GM12878 (cell line): Measurements from ENCODE around the gene SIL1. TPM values are rescaled to one million over a fixed set of nuclear protein-coding genes. Genes with fewer than 3 reads are reported as not detected.

Source experiments
- ATAC-seq: fragments of 200-7000 bp; cut with Tn5 transposase; 3 replicates; pipeline ENCODE4 v1.9.1; 2020; ENCODE audit warnings: mild to moderate bottlenecking, moderate library complexity
- BruUV-seq: library from RNA; stranded (reverse); fragments of 400-500 nt; replicated peaks from 2 replicates; lab custom pipeline; 2021; lab: Mats Ljungman, UMichigan
- CTCF ChIA-PET: fragments of 300-600 bp; sonication (Branson Sonifier 250); formaldehyde crosslinking; extraction: SDS; loops from one replicate; lab custom pipeline; 2021; ENCODE audit warnings: inconsistent platforms; lab: Yijun Ruan, JAX
- POLR2A ChIA-PET: fragments of 350-600 bp; formaldehyde crosslinking; extraction: SDS; loops from one replicate; lab custom pipeline; 2021; ENCODE audit warnings: inconsistent platforms; lab: Charles Lee
- RAD21 ChIA-PET: fragments of 300-600 bp; sonication (Branson Sonifier 250); formaldehyde crosslinking; loops from one replicate; lab custom pipeline; 2023; ENCODE audit warnings: antibody characterized with exemption; ENCODE audit not compliant: unreplicated experiment; lab: Charles Lee
- SMC1A ChIA-PET: fragments of 300-600 bp; sonication (Branson Sonifier 250); formaldehyde crosslinking; loops from one replicate; lab custom pipeline; 2023; ENCODE audit not compliant: unreplicated experiment, uncharacterized antibody; lab: Charles Lee
- DNase-seq: peaks from one replicate; pipeline ENCODE4 v3.0.0-alpha.2; 2011; ENCODE audit warnings: low read depth, low spot score
- FAIRE-seq: peaks from 3 replicates; lab custom pipeline; 2011; peaks lifted over from hg19 to GRCh38; lab: Jason Lieb, UNC
- H2AFZ ChIP-seq: 2 replicates; pipeline ENCODE4 v1.6.0; 2011; ENCODE audit warnings: low read depth, low read length, control low read depth; ENCODE audit not compliant: control insufficient read depth
- H3K27ac ChIP-seq: 2 replicates; pipeline ENCODE4 v1.5.1; 2011; ENCODE audit warnings: control low read depth; ENCODE audit not compliant: control insufficient read depth, insufficient read depth
- H3K27me3 ChIP-seq, 2 experiments: replicated peaks in 1 of 2; 2 replicates each; pipeline versions ENCODE4 v1.6.0 to v1.6.1; 2011; ENCODE audit warnings: low read length in 1 of 2; ENCODE audit not compliant: control insufficient read depth in 2 of 2, insufficient read depth in 2 of 2
- H3K36me3 ChIP-seq, 2 experiments: 2 replicates each; pipeline ENCODE4 v1.5.1; 2011; ENCODE audit warnings: low read length in 1 of 2; ENCODE audit not compliant: control insufficient read depth in 2 of 2, insufficient read depth in 2 of 2
- H3K4me1 ChIP-seq: 2 replicates; pipeline ENCODE4 v1.6.1; 2011; ENCODE audit warnings: mild to moderate bottlenecking, low read length, moderate library complexity, mixed read lengths; ENCODE audit not compliant: control insufficient read depth, insufficient read depth
- H3K4me2 ChIP-seq: 2 replicates; pipeline ENCODE4 v1.6.0; 2011; ENCODE audit warnings: control low read depth; ENCODE audit not compliant: control insufficient read depth, insufficient read depth
- H3K4me3 ChIP-seq: fragments of 200-600 bp; sonication (generic); 2 replicates; pipeline ENCODE4 v1.5.1; 2016
- H3K79me2 ChIP-seq: 2 replicates; pipeline ENCODE4 v1.6.0; 2011; ENCODE audit warnings: low read length; ENCODE audit not compliant: control insufficient read depth, insufficient read depth
- H3K9ac ChIP-seq: 2 replicates; pipeline ENCODE4 v1.8.0; 2011; ENCODE audit warnings: low read length, control low read depth, mixed read lengths; ENCODE audit not compliant: control insufficient read depth, insufficient read depth
- H3K9me3 ChIP-seq: replicated peaks from 3 replicates; pipeline ENCODE4 v1.5.1; 2011; ENCODE audit warnings: mild to moderate bottlenecking, low read length; ENCODE audit not compliant: control insufficient read depth, insufficient read depth
- H4K20me1 ChIP-seq: 2 replicates; pipeline ENCODE4 v1.6.0; 2011; ENCODE audit not compliant: control insufficient read depth, insufficient read depth
- ASH2L ChIP-seq: fragments of 300-600, 200-600 bp; sonication (generic); IDR thresholded peaks from 2 replicates; pipeline ENCODE4 v1.6.1; 2017; ENCODE audit warnings: low read depth, mild to moderate bottlenecking, borderline replicate concordance
- ESRRA ChIP-seq: IDR thresholded peaks from 2 replicates; pipeline ENCODE4 v1.6.1; 2012; ENCODE audit warnings: mild to moderate bottlenecking, low read length, improper control_type of control experiment
- FOXM1 ChIP-seq: IDR thresholded peaks from 2 replicates; pipeline ENCODE4 v1.6.1; 2012; ENCODE audit warnings: low read depth, mild to moderate bottlenecking, inconsistent platforms, low read length, moderate library complexity
- POLR2AphosphoS2 ChIP-seq: IDR thresholded peaks from 2 replicates; pipeline ENCODE4 v1.6.1; 2011; ENCODE audit warnings: low read depth, mild to moderate bottlenecking, low read length, improper control_type of control experiment, moderate library complexity
- POLR2AphosphoS5 ChIP-seq: IDR thresholded peaks from 2 replicates; pipeline ENCODE4 v1.6.1; 2011; ENCODE audit warnings: mild to moderate bottlenecking, low read length, inconsistent platforms
- SMAD5 ChIP-seq: IDR thresholded peaks from 2 replicates; pipeline ENCODE4 v1.6.1; 2016; ENCODE audit warnings: antibody characterized with exemption, low read depth
- TCF12 ChIP-seq: IDR thresholded peaks from 2 replicates; pipeline ENCODE4 v1.6.1; 2011; ENCODE audit warnings: low read depth, mild to moderate bottlenecking, low read length
- ZNF622 ChIP-seq: fragments of 450-650 bp; IDR thresholded peaks from 2 replicates; pipeline ENCODE4 v1.6.1; 2017; ENCODE audit warnings: mild to moderate bottlenecking, inconsistent platforms
- WGBS: methylation state at CpG from one replicate; pipeline ENCODE4 v1.1.6; 2016; ENCODE audit warnings: low lambda C conversion rate; ENCODE audit not compliant: insufficient replicate concordance, insufficient coverage; ENCODE audit errors: missing lambda C conversion rate; 5-methylcytosine and 5-hydroxymethylcytosine counted together
- in situ Hi-C: fragments of 300-500 bp; cut with MboI; formaldehyde crosslinking; loops from 9 replicates; pipeline ENCODE4 v1.14.3; 2018; ENCODE audit warnings: mixed read lengths
- intact Hi-C: fragments of 100-400 bp; cut with micrococcal nuclease; formaldehyde crosslinking; loops from one replicate; pipeline ENCODE4 v1.14.2; 2022; ENCODE audit not compliant: unreplicated experiment
- polyA plus RNA-seq, 11 experiments: library from polyadenylated mRNA; depleted of rRNA in 4 of 11; unstranded in 6 of 11; stranded (reverse) in 5 of 11; fragments of >200 nt; fragmentation: Nextera tagmentation in 4 of 11; fragmentation: Illumina TruSeq in 1 of 11; extraction: Ambion mirVana in 4 of 11; extraction: Trizol in 1 of 11; gene quantifications; 1 replicate in 1 of 11; 2 replicates in 10 of 11; pipeline versions ENCODE4 v1.2.1 to v1.2.3, GENCODE V29; 2011 to 2016; ENCODE audit warnings: inconsistent platforms in 2 of 11, missing spikeins in 2 of 11, low read depth in 1 of 11
- total RNA-seq, 4 experiments: library from RNA; depleted of rRNA in 3 of 4; stranded (reverse); fragments of >200 nt in 3 of 4; fragmentation: Illumina TruSeq in 1 of 4; extraction: Trizol in 1 of 4; gene quantifications; 2 replicates each; pipeline versions ENCODE4 v1.2.1 to v1.2.3, GENCODE V29; 2013 to 2021
- TF ChIP-seq, protein P1 (sequence below): fragments of 450-650 bp; IDR thresholded peaks from 2 replicates; pipeline ENCODE4 v1.6.1; 2016; ENCODE audit warnings: mild to moderate bottlenecking
- TF ChIP-seq, protein P2 (sequence below): fragments of 450-650 bp; IDR thresholded peaks from 2 replicates; pipeline ENCODE4 v1.6.1; 2017; ENCODE audit warnings: mild to moderate bottlenecking, moderate library complexity
- TF ChIP-seq, protein P3 (sequence below): fragments of 150-350 bp; IDR thresholded peaks from 2 replicates; pipeline ENCODE4 v1.6.1; 2016; ENCODE audit warnings: low read depth, low read length

SIL1 gene
- total and polyA plus RNA-seq, 10 of the 15 experiments (the other 5 are each of a cell fraction or from before 2014, with no cell fraction given): 4.1 to 49.8 (median 29.4) TPM

DNA sequence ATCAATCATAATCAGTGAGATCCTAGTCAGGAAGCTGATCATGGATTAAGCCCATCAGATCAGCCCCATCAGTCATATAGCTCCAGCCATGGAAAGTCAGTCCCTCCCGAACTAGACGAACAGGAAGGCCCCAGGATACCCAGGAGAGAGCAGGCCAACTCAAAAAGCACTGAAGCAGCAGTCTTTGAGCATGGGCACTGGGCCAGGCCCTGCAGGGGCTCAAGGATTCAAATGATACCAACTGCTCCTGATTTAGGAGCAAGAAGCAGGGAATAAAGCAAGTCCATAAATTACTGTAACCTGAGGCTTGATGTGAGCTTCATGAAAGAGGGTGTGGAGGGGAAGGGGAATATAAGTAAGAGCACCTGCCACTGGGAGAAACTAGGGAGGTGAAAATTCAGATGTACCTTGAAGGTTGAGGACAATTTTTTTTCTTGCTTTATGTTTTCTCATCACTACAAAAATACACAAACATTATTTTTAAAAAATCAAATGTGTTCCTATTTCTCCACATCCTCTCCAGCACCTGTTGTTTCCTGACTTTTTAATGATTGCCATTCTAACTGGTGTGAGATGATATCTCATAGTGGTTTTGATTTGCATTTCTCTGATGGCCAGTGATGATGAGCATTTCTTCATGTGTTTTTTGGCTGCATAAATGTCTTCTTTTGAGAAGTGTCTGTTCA lies 115.2 kb downstream of the SIL1 start:
- no peaks in the 10 kb centered on the region for H4K20me1 ChIP-seq
- H3K36me3 ChIP-seq: no peaks in the 10 kb centered on the region
- FAIRE-seq (no peak), DNase-seq (no peak), ATAC-seq (no peak)
- TF ChIP-seq TCF12 (no peak), POLR2AphosphoS5 (no peak), ESRRA (no peak), ASH2L (no peak), FOXM1 (no peak), SMAD5 (no peak), ZNF622 (no peak), POLR2AphosphoS2 (no peak)
- TF ChIP-seq, protein P1, sequence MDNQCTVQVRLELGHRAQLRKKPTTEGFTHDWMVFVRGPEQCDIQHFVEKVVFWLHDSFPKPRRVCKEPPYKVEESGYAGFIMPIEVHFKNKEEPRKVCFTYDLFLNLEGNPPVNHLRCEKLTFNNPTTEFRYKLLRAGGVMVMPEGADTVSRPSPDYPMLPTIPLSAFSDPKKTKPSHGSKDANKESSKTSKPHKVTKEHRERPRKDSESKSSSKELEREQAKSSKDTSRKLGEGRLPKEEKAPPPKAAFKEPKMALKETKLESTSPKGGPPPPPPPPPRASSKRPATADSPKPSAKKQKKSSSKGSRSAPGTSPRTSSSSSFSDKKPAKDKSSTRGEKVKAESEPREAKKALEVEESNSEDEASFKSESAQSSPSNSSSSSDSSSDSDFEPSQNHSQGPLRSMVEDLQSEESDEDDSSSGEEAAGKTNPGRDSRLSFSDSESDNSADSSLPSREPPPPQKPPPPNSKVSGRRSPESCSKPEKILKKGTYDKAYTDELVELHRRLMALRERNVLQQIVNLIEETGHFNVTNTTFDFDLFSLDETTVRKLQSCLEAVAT: no peak
- TF ChIP-seq, protein P2, sequence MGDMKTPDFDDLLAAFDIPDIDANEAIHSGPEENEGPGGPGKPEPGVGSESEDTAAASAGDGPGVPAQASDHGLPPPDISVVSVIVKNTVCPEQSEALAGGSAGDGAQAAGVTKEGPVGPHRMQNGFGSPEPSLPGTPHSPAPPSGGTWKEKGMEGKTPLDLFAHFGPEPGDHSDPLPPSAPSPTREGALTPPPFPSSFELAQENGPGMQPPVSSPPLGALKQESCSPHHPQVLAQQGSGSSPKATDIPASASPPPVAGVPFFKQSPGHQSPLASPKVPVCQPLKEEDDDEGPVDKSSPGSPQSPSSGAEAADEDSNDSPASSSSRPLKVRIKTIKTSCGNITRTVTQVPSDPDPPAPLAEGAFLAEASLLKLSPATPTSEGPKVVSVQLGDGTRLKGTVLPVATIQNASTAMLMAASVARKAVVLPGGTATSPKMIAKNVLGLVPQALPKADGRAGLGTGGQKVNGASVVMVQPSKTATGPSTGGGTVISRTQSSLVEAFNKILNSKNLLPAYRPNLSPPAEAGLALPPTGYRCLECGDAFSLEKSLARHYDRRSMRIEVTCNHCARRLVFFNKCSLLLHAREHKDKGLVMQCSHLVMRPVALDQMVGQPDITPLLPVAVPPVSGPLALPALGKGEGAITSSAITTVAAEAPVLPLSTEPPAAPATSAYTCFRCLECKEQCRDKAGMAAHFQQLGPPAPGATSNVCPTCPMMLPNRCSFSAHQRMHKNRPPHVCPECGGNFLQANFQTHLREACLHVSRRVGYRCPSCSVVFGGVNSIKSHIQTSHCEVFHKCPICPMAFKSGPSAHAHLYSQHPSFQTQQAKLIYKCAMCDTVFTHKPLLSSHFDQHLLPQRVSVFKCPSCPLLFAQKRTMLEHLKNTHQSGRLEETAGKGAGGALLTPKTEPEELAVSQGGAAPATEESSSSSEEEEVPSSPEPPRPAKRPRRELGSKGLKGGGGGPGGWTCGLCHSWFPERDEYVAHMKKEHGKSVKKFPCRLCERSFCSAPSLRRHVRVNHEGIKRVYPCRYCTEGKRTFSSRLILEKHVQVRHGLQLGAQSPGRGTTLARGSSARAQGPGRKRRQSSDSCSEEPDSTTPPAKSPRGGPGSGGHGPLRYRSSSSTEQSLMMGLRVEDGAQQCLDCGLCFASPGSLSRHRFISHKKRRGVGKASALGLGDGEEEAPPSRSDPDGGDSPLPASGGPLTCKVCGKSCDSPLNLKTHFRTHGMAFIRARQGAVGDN: no peak
- TF ChIP-seq, protein P3, sequence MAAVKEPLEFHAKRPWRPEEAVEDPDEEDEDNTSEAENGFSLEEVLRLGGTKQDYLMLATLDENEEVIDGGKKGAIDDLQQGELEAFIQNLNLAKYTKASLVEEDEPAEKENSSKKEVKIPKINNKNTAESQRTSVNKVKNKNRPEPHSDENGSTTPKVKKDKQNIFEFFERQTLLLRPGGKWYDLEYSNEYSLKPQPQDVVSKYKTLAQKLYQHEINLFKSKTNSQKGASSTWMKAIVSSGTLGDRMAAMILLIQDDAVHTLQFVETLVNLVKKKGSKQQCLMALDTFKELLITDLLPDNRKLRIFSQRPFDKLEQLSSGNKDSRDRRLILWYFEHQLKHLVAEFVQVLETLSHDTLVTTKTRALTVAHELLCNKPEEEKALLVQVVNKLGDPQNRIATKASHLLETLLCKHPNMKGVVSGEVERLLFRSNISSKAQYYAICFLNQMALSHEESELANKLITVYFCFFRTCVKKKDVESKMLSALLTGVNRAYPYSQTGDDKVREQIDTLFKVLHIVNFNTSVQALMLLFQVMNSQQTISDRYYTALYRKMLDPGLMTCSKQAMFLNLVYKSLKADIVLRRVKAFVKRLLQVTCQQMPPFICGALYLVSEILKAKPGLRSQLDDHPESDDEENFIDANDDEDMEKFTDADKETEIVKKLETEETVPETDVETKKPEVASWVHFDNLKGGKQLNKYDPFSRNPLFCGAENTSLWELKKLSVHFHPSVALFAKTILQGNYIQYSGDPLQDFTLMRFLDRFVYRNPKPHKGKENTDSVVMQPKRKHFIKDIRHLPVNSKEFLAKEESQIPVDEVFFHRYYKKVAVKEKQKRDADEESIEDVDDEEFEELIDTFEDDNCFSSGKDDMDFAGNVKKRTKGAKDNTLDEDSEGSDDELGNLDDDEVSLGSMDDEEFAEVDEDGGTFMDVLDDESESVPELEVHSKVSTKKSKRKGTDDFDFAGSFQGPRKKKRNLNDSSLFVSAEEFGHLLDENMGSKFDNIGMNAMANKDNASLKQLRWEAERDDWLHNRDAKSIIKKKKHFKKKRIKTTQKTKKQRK: no peak
- in situ Hi-C loops: no loop called here
- CTCF ChIA-PET: interaction anchor here (1.4 kb wide), 1 partner anchor 14 kb away, joined by 3 read pairs; no protein-coding TSS in a partner anchor
- no peak overlapping the region for H3K4me3 ChIP-seq
- H3K79me2 ChIP-seq: no peaks in the 10 kb centered on the region
- no peak overlapping the region for H3K27ac ChIP-seq
- H3K9me3 ChIP-seq: no peaks in the 10 kb centered on the region; the same call in 2 of the 3 replicates
- H3K27me3 ChIP-seq: no peaks in the 10 kb centered on the region
- H3K4me2 ChIP-seq: no peak overlapping the region
- POLR2A ChIA-PET: interaction anchor here (0.6 kb wide), 1 partner anchor 42 kb away, joined by 3 read pairs; no protein-coding TSS in a partner anchor
- no TSS peak for BruUV-seq
- no peak overlapping the region for H2AFZ ChIP-seq
- intact Hi-C loops: no loop called here
- SMC1A ChIA-PET: no interaction called here
- WGBS: 100% methylated on average over 2 of the region's 2 CpGs
- H3K9ac ChIP-seq: no peak overlapping the region
- RAD21 ChIA-PET: no interaction called here
- peaks cover 8% of the 10 kb centered on the region for H3K4me1 ChIP-seq
